HepG2 (cell line): Measurements from ENCODE around the gene PDGFA. TPM values are rescaled to one million over a fixed set of nuclear protein-coding genes. Genes with fewer than 3 reads are reported as not detected.

Source experiments
- ARID4A ChIP-seq: sonication (generic); formaldehyde crosslinking; IDR thresholded peaks from 2 replicates; pipeline ENCODE4 v1.5.0; 2020; ENCODE audit warnings: mild to moderate bottlenecking, missing genetic modification reagents, borderline replicate concordance
- HNF1A ChIP-seq, 2 experiments: sonication (generic) in 1 of 2; formaldehyde crosslinking in 1 of 2; IDR thresholded peaks; 2 replicates each; pipeline versions ENCODE4 v1.4.0 to v1.6.1; 2016 to 2020; ENCODE audit warnings: borderline replicate concordance in 1 of 2, low read depth in 1 of 2, mild to moderate bottlenecking in 1 of 2, missing genetic modification reagents in 1 of 2
- HOXA3 ChIP-seq: sonication (generic); formaldehyde crosslinking; IDR thresholded peaks from 2 replicates; pipeline ENCODE4 v1.5.0; 2020; ENCODE audit warnings: missing genetic modification reagents
- IRF9 ChIP-seq: sonication (generic); formaldehyde crosslinking; IDR thresholded peaks from 2 replicates; pipeline ENCODE4 v1.8.0; 2022; ENCODE audit warnings: missing genetic modification reagents, mild to moderate bottlenecking, borderline replicate concordance
- PATZ1 ChIP-seq: sonication (generic); formaldehyde crosslinking; IDR thresholded peaks from 2 replicates; pipeline ENCODE4 v1.4.0; 2020; ENCODE audit warnings: missing genetic modification reagents
- SOX6 ChIP-seq, 2 experiments: fragments of 450-650 bp in 1 of 2; sonication (generic) in 1 of 2; formaldehyde crosslinking in 1 of 2; IDR thresholded peaks; 2 replicates each; pipeline versions ENCODE4 v1.4.0 to v1.6.1; 2017 to 2020; ENCODE audit warnings: antibody characterized with exemption in 1 of 2, mild to moderate bottlenecking in 1 of 2, missing genetic modification reagents in 1 of 2
- ZNF263 ChIP-seq: sonication (generic); formaldehyde crosslinking; IDR thresholded peaks from 2 replicates; pipeline ENCODE4 v1.4.0; 2020; ENCODE audit warnings: missing genetic modification reagents
- ZNF609 ChIP-seq: sonication (generic); formaldehyde crosslinking; IDR thresholded peaks from 2 replicates; pipeline ENCODE4 v1.4.0; 2020; ENCODE audit warnings: mild to moderate bottlenecking, missing genetic modification reagents, borderline replicate concordance
- polyA plus RNA-seq, 8 experiments: library from polyadenylated mRNA; depleted of rRNA in 3 of 8; stranded (reverse) in 7 of 8; unstranded in 1 of 8; fragments of >200 nt; fragmentation: Illumina TruSeq in 4 of 8; extraction: Trizol in 4 of 8; gene quantifications; 2 replicates each; pipeline versions ENCODE4 v1.2.1 to v1.2.3, GENCODE V29; 2011 to 2016; ENCODE audit warnings: low read depth in 4 of 8, missing spikeins in 1 of 8, mixed read lengths in 1 of 8; ENCODE audit not compliant: insufficient read depth in 1 of 8
- total RNA-seq, 5 experiments: library from RNA; depleted of rRNA; stranded (reverse); fragments of >200 nt; fragmentation: Illumina TruSeq; extraction: Trizol; gene quantifications; 2 replicates each; pipeline ENCODE4 v1.2.3, GENCODE V29; 2016; ENCODE audit warnings: low read depth in 1 of 5

PDGFA gene
- total and polyA plus RNA-seq, 2 of the 13 experiments (the other 11 are each of a cell fraction or from before 2014, with no cell fraction given): 1.5 to 3.4 TPM

GRCh38 chr7:484356-485101 lies 35.1 kb downstream of the PDGFA start (continued):
- TF ChIP-seq HNF1A (IDR thresholded peaks at IDR 0.05; ENCODE audit: low read depth) (peak; percentile 55; the same call in 1 of the 2 replicates), HNF1A (CRISPR knock-in tag; IDR thresholded peaks at IDR 0.05; ENCODE audit: borderline replicate concordance) (peak; percentile 51; the same call in 1 of the 2 replicates), HOXA3 (peak; percentile 53), PATZ1 (CRISPR knock-in tag) (peak; percentile 95), ZNF609 (peak; percentile 59; the same call in 1 of the 2 replicates), ARID4A (CRISPR knock-in tag) (peak; percentile 25; the same call in 1 of the 2 replicates), SOX6 (IDR thresholded peaks at IDR 0.05) (no peak), SOX6 (CRISPR knock-in tag; IDR thresholded peaks at IDR 0.05) (peak; percentile 76), IRF9 (CRISPR knock-in tag) (0 out of 2 replicates have a peak, but pooled peaks have one; percentile 16), ZNF263 (CRISPR knock-in tag) (peak; percentile 74)
